Suprapubic skin (tissue), 4 donors: ENCODE measurements around the gene CACNB4. TPM values are rescaled to one million over a fixed set of nuclear protein-coding genes. Genes with fewer than 3 reads are reported as not detected.

Experiments
- DNase-seq, 2 donors: peaks; one replicate each; pipeline ENCODE4 v3.0.0-alpha.2; 2019; ENCODE audit warnings: low spot score in 2 of 2
- H3K27ac ChIP-seq: fragments of 200-600 bp; sonication (generic); one replicate; pipeline ENCODE4 v1.5.1; 2019
- H3K27me3 ChIP-seq: fragments of 200-600 bp; sonication (generic); one replicate; pipeline ENCODE4 v1.5.1; 2019
- H3K36me3 ChIP-seq: fragments of 200-600 bp; sonication (generic); one replicate; pipeline ENCODE4 v1.5.1; 2019
- H3K4me1 ChIP-seq: fragments of 200-600 bp; sonication (generic); one replicate; pipeline ENCODE4 v1.5.1; 2019
- H3K4me3 ChIP-seq: fragments of 200-600 bp; sonication (generic); one replicate; pipeline ENCODE4 v1.5.1; 2019; ENCODE audit warnings: mild to moderate bottlenecking
- H3K9me3 ChIP-seq: fragments of 200-600 bp; sonication (generic); one replicate; pipeline ENCODE4 v1.5.1; 2019
- EP300 ChIP-seq: sonication (generic); formaldehyde crosslinking; IDR thresholded peaks from one replicate; pipeline ENCODE4 v1.6.1; 2017; ENCODE audit warnings: antibody characterized with exemption
- POLR2A ChIP-seq, 2 donors: fragments of 450-650 bp; IDR thresholded peaks; one replicate each; pipeline ENCODE4 v1.6.1; 2017; ENCODE audit warnings: antibody characterized with exemption in 2 of 2, mild to moderate bottlenecking in 2 of 2, moderate library complexity in 2 of 2
- POLR2AphosphoS5 ChIP-seq, 3 donors: sonication (generic); formaldehyde crosslinking; IDR thresholded peaks; one replicate each; pipeline ENCODE4 v1.6.1; 2017; ENCODE audit warnings: antibody characterized with exemption in 3 of 3
- WGBS: methylation state at CpG from one replicate; pipeline ENCODE4 v1.1.5; 2018; 5-methylcytosine and 5-hydroxymethylcytosine counted together
- total RNA-seq, 4 donors: library from RNA; depleted of rRNA; stranded (reverse); fragments of >200 nt; gene quantifications; one replicate each; pipeline ENCODE4 v1.1.0, GENCODE V29; 2016
- TF ChIP-seq, protein P1 (sequence below), 2 donors: fragments of 200-600 bp in 1 of 2; fragments of 450-650 bp in 1 of 2; sonication (generic) in 1 of 2; IDR thresholded peaks; one replicate each; pipeline ENCODE4 v1.5.1; 2016 to 2019; ENCODE audit warnings: antibody characterized with exemption in 2 of 2, mild to moderate bottlenecking in 1 of 2, moderate library complexity in 1 of 2

Gene CACNB4
- total RNA-seq, 4 donors from 2014 or later: 7.6 to 14.5 (median 10.7) TPM

DNA sequence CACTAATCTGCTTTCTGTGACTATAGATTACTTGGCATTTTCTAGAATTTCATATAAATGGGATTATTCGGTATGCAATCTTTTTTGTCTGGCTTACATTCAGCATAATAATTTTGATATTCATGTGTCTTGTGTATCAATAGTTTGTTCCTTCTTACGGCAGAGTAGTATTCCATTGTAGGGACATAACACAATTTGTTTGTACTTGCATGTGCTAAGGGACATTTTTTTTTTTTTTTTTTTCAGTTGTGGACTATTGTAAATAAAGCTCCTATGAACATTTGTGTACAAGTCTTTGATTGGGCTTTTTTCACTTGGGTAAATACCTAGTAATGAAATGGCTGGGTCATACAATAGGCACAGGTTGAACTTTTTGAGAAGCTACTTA is 315.7 kb downstream of the CACNB4 start:
- Histone ChIP-seq H3K27me3 (no peaks in the 10 kb centered on the region), H3K4me1 (no peaks in the 10 kb centered on the region), H3K36me3 (peaks cover 33% of the 10 kb centered on the region), H3K9me3 (no peaks in the 10 kb centered on the region), H3K27ac (no peak overlapping the region), H3K4me3 (no peak overlapping the region)
- TF ChIP-seq POLR2A (IDR thresholded peaks at IDR 0.05) (no peak), EP300 (no peak), POLR2AphosphoS5 (IDR thresholded peaks at IDR 0.05) (no peak)
- TF ChIP-seq, protein P1, sequence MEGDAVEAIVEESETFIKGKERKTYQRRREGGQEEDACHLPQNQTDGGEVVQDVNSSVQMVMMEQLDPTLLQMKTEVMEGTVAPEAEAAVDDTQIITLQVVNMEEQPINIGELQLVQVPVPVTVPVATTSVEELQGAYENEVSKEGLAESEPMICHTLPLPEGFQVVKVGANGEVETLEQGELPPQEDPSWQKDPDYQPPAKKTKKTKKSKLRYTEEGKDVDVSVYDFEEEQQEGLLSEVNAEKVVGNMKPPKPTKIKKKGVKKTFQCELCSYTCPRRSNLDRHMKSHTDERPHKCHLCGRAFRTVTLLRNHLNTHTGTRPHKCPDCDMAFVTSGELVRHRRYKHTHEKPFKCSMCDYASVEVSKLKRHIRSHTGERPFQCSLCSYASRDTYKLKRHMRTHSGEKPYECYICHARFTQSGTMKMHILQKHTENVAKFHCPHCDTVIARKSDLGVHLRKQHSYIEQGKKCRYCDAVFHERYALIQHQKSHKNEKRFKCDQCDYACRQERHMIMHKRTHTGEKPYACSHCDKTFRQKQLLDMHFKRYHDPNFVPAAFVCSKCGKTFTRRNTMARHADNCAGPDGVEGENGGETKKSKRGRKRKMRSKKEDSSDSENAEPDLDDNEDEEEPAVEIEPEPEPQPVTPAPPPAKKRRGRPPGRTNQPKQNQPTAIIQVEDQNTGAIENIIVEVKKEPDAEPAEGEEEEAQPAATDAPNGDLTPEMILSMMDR (IDR thresholded peaks at IDR 0.05): no peak
- WGBS: 100% methylated on average over 2 of the region's 2 CpGs
- DNase-seq: no peak

Other genes with a start within 250 kb of the CACNB4 start
- 10 to 100 TPM; 27.4 to 42.2 (median 35.5) TPM for gene STAM2, start 76.7 kb upstream of the CACNB4 start, total RNA-seq
- gene FMNL2, start 236.1 kb upstream of the CACNB4 start, total RNA-seq: 10 to 100 TPM; 15.4 to 18.1 (median 16.0) TPM